ENCODE results near the gene SPDYE6. TPM values are rescaled to one million over a fixed set of nuclear protein-coding genes. Genes with fewer than 3 reads are reported as not detected.

The SPDYE6 gene
- total and polyA plus RNA-seq, 2 donors (not counting 1 experiment from before 2014, with no cell fraction given), result not detected

- H4K20me1 ChIP-seq (ENCODE audit: control insufficient read depth, insufficient read depth, low read length, poor library complexity, severe bottlenecking), result peaks cover 14% of the 10 kb centered on the region
- Mint-ChIP-seq H3K9me3 (ENCODE audit: insufficient read depth) (no peaks in the 10 kb centered on the region), H3K27ac (peak overlapping the region; percentile 50), H3K4me3 (no peak overlapping the region), H3K27me3 (no peaks in the 10 kb centered on the region), H3K4me1 (peaks cover 31% of the 10 kb centered on the region)
- peaks cover 7 to 8% of the 10 kb centered on the region in 2 donors for H3K4me1 ChIP-seq (ENCODE audit: control insufficient read depth in 2 of 2, insufficient read depth in 2 of 2, low read length in 2 of 2)
- H3K27me3 ChIP-seq (replicated peaks in 1 of 4; ENCODE audit: control extremely low read depth in 1 of 4, control insufficient read depth in 3 of 4, insufficient read depth in 4 of 4, low read length in 3 of 4), result no peaks in the 10 kb centered on the region
- H3K79me2 ChIP-seq (ENCODE audit: control insufficient read depth, insufficient read depth, low read length), result no peaks in the 10 kb centered on the region
- 73% methylated on average over 73 of the region's 73 CpGs for WGBS (ENCODE audit: insufficient coverage)
- POLR2A ChIA-PET, result interaction anchor here (1.1 to 2.1 kb wide), 3 partner anchors 14 to 43 kb away, joined by 3 to 8 read pairs (median 7); partner anchors contain the start of gene SH2B2
- ATAC-seq (ENCODE audit: low read depth) (peak; percentile 84), DNase-seq (peak; percentile 47)
- intact Hi-C loops (cut with micrococcal nuclease), result loop anchor here (1.0 kb wide), 1 partner anchor 34 kb away; no protein-coding TSS in a partner anchor
- H2AFZ ChIP-seq (ENCODE audit: insufficient read depth, low read depth, low read length, poor library complexity, severe bottlenecking), result no peak overlapping the region
- no peak overlapping the region for H3K9ac ChIP-seq (ENCODE audit: low read length)
- H3K4me2 ChIP-seq (replicated peaks; ENCODE audit: low read depth, low read length, poor library complexity, severe bottlenecking), result peak overlapping the region; percentile 58
- CTCF ChIA-PET, result interaction anchor here (0.6 to 5.3 kb wide), 6 partner anchors 8 to 41 kb away, joined by 3 to 39 read pairs (median 5); partner anchors contain the start of gene SH2B2
- no peaks in the 10 kb centered on the region for H3K9me3 ChIP-seq (ENCODE audit: control extremely low read depth in 1 of 3, control insufficient read depth in 2 of 3, insufficient read depth in 1 of 3, low read length in 2 of 3)
- H3K36me3 ChIP-seq (replicated peaks in 1 of 2; ENCODE audit: control extremely low read depth in 1 of 2, control insufficient read depth in 1 of 2, extremely low read depth in 1 of 2, insufficient read depth in 2 of 2, low read length in 1 of 2), result peaks cover 3 to 43% of the 10 kb centered on the region in 2 experiments
- H3K27ac ChIP-seq (ENCODE audit: low read length in 2 of 2), result no peak overlapping the region
- TF ChIP-seq EZH2 (IDR thresholded peaks at IDR 0.05; ENCODE audit: borderline replicate concordance, insufficient read depth, low read depth, low read length, poor library complexity, severe bottlenecking) (no peak), CTCF (IDR thresholded peaks at IDR 0.05) (no peak)
- H3K4me3 ChIP-seq (ENCODE audit: control extremely low read depth in 1 of 5, extremely low read depth in 1 of 5, insufficient read depth in 1 of 5, low read depth in 2 of 5, low read length in 4 of 5), result no peak overlapping the region
Measured at GRCh38 chr7:102321351-102322201, 34.7 kb downstream of the SPDYE6 start.

Data from B cell (primary cell).